Subcutaneous adipose tissue (tissue), 4 donors: ENCODE results near the gene PFKFB3. TPM values are rescaled to one million over a fixed set of nuclear protein-coding genes. Genes with fewer than 3 reads are reported as not detected.

Experiments used
- CTCF ChIP-seq: fragments of 450-650 bp; IDR thresholded peaks from one replicate; pipeline ENCODE4 v1.5.1; 2016; ENCODE audit warnings: low read depth, mild to moderate bottlenecking, control low read depth, antibody characterized with exemption, moderate library complexity
- total RNA-seq, 4 donors: library from RNA; depleted of rRNA; stranded (reverse); fragments of >200 nt; gene quantifications; one replicate each; pipeline ENCODE4 v1.1.0, GENCODE V29; 2016

Gene PFKFB3
- total RNA-seq, 4 donors from 2014 or later = 383 to 1,460 (median 500) TPM

DNA sequence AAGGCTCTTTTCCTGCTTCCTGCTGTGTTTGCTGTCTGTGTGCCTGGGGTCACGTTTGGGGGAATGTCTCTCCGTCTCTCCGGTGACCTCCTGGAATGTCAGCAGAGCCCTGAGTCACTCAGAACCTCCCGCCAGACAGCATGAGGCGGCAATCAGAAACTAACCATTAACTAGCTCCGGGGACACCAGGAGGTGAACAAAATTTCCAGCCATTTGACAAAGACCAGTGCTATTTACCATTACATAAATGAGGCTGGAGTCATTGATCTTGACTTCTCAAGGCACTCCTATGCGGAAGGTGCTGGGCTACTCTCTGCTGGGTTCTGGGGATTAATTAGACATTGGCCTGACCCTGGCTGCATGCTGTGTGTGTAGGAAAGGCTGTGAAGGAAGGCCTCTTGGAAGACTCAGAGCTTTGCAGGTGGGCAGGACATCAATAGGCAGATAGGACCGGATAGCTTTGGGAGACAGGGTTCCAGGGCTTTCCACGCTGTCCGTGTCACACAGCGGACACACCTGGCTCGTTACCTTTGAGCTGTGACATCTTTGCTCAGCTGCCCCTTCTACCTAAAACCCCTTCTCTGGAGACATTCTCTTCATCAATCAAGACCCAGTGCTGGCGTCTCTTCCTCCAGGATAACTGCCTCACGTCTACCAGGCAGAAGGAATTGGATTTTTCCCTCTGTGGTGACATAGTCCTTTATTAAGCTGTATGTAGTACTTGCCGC, 77.0 kb downstream of the PFKFB3 start:
- no peak for TF ChIP-seq CTCF

DNA sequence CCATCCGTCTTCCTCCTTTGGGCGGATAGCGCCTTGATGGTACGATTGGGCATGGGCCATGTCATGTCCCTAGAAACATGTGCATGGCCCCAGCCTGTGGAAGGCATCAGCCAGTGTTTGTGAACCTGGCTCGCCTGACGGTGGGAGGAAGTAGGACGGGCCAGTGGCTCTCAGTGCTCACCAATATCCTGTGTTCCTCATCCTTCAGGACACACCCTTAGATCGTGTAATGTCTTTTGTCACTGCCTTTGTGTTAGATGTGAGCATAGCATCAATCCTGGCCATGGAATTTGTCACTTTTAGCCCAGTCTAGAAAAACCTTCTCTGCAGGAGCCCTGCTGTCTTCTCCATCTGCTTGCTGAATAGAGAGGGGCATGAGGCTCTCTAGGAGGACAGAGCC, 77.6 kb downstream of the PFKFB3 start:
- no peak for TF ChIP-seq CTCF

GRCh38 chr10:6282454-6282958, 79.8 kb downstream of the PFKFB3 start:
- TF ChIP-seq CTCF = no peak

DNA sequence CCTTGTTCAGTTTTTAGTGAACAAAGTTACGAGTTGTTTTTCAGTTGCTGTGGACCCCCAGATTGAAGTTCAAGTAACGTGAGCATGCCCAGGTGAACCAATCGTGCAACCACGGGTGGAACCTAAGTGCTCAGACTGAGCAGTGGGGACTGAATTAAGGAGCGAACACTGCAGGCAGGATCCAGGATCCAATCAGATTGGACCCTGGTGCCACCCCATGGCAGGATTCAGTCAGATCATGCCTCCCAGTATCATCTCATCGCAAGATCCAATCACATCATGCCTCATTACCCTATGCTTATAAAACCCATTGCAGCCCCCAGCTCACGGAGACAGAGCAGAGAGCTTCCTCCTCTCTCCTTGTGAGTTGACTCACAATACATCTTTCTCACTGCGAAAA, 80.9 kb downstream of the PFKFB3 start:
- no peak for TF ChIP-seq CTCF

DNA sequence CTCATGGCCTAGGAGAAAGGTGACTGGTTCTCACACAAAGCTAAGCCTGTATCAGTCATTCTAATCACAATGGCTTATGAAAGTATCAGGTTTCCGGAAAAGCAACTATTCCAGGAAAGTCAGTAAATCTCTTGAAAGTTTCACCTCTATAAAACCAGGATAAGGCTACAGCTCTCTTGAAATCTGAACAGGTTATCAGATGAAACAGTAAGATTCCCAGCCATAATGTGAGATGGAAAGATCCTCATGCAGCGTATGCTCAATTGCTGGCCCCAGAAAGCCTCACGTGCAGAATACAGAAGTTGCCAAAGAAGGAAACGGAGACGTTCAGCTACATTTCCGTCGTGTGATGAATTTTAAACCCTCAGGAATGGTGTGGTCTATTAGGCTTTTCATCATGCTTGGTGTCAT, 90.0 kb downstream of the PFKFB3 start:
- TF ChIP-seq CTCF = no peak

- no peak for TF ChIP-seq CTCF
These were observed 94.1 kb downstream of the PFKFB3 start for GRCh38 chr10:6296828-6297251.

DNA sequence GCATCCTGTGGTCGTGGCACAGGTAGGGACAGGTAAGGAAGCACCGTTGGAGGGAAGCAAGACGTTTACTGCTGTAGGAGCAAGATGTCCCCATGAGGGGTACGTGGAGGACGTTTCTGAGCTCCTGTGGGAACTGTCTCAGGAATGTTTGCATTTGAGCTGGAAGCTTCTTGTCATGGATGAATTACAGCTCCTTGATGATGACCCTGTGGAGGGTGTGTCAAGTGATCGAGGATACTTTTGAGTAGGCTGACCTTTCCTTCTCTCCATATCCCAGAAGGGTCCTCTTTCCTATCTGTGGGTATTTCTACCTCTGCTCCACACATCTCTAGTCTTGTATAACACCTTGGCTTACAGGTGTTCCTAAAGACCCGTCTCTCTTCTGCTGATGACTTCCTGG, 94.8 kb downstream of the PFKFB3 start:
- TF ChIP-seq CTCF = no peak
